Lower lobe of right lung (tissue), 2 donors: ENCODE data around the gene GPRC5D. TPM values are rescaled to one million over a fixed set of nuclear protein-coding genes. Genes with fewer than 3 reads are reported as not detected.
A peak's percentile ranks its signal among the peaks of the same experiment; 100 is the strongest.

ENCODE experiments used
- ATAC-seq, 2 donors: fragments of 200-7000 bp; cut with Tn5 transposase; one replicate each; pipeline ENCODE4 v1.9.1; 2020 to 2022; ENCODE audit warnings: mild to moderate bottlenecking in 2 of 2, moderate library complexity in 2 of 2
- DNase-seq: peaks from one replicate; pipeline ENCODE4 v3.0.0-alpha.2; 2020
- H3K27ac ChIP-seq: fragments of 200-600 bp; one replicate; pipeline ENCODE4 v1.8.0; 2022
- H3K27me3 ChIP-seq: fragments of 200-600 bp; one replicate; pipeline ENCODE4 v1.8.0; 2022; ENCODE audit warnings: low read depth
- H3K36me3 ChIP-seq: fragments of 200-600 bp; one replicate; pipeline ENCODE4 v1.8.0; 2022; ENCODE audit warnings: mild to moderate bottlenecking
- H3K4me1 ChIP-seq: fragments of 200-600 bp; one replicate; pipeline ENCODE4 v1.8.0; 2022
- H3K4me3 ChIP-seq: fragments of 200-600 bp; one replicate; pipeline ENCODE4 v1.8.0; 2022; ENCODE audit warnings: mild to moderate bottlenecking
- H3K9me3 ChIP-seq: fragments of 200-600 bp; one replicate; pipeline ENCODE4 v1.8.0; 2022
- CTCF ChIP-seq: fragments of 200-600 bp; IDR thresholded peaks from one replicate; pipeline ENCODE4 v1.8.0; 2022; ENCODE audit warnings: antibody characterized with exemption, mild to moderate bottlenecking
- intact Hi-C: fragments of 100-400 bp; cut with DNase I; formaldehyde crosslinking; loops from one replicate; pipeline ENCODE4 v1.11.0; 2022
- total RNA-seq: library from RNA; stranded (reverse); fragmentation: NEBNext Ultra II Directional; extraction: Animal tissue kit (Norgen Biotek cat#: 25700); gene quantifications from one replicate; pipeline ENCODE4 v1.2.1, GENCODE V29; 2021
- donor health status: DM: no; HTN: yes; CAD: no; lungs with severe emphysema.

GPRC5D gene
- total RNA-seq, 1 donor from 2014 or later, result not detected

DNA sequence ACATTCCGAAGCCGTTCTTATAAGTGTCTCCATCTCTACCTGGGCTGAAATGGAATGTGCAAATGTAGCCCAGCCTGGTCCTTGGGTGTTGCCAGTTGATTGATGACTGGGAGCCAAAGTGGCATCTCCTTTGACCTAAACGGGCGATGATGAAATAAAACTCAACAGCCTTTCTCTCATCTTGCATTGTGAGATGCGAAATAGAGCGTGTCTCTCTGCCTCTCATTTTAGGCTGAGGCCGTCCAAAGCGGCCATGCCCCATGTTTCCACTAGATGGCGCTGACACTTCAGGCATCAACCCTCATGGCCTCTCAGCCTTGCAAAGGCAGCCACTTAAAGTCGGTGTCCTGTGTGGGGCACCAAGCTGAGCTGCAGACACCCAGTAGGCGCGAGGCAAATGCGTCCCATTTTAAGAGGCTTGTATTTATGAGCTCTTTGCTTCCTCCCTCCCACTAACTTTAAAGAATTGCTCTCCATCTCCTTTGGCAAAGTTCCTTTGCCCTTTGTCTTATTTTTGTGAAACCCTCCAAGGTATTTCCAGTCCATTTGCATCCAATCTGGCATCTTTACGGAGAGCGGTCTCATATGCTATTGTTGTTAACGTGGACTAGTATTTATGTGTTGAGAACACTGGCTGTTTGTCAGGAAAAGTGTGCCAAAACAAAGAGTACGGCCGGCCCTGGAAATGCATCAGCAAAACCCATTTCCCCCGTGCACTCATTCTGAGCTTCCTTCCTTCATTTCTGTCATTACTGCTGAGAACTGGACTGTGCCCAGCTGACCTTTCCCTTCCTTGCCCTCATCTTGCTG lies 35.6 kb downstream of the GPRC5D start:
- H3K9me3 ChIP-seq, result no peaks in the 10 kb centered on the region
- H3K27me3 ChIP-seq, result no peaks in the 10 kb centered on the region
- peak; percentile 74 to 88 for ATAC-seq
- H3K27ac ChIP-seq, result peak overlapping the region; percentile 39
- peaks cover 13% of the 10 kb centered on the region for H3K4me1 ChIP-seq
- intact Hi-C loops, result loop anchor here (10.0 kb wide), 1 partner anchor 318 kb away; no protein-coding TSS in a partner anchor
- peaks cover 20% of the 10 kb centered on the region for H3K36me3 ChIP-seq
- H3K4me3 ChIP-seq, result no peak overlapping the region
- TF ChIP-seq CTCF, result peak; percentile 98
- peak; percentile 84 for DNase-seq

GRCh38 chr12:12915656-12916055 lies 36.3 kb downstream of the GPRC5D start:
- ATAC-seq (peak in 1 of 2 donors; percentile 3), DNase-seq (no peak)
- Histone ChIP-seq H3K36me3 (peaks cover 20% of the 10 kb centered on the region), H3K4me3 (no peak overlapping the region), H3K27ac (peak overlapping the region; percentile 39), H3K4me1 (peaks cover 16% of the 10 kb centered on the region), H3K27me3 (no peaks in the 10 kb centered on the region), H3K9me3 (no peaks in the 10 kb centered on the region)
- no peak for TF ChIP-seq CTCF
- intact Hi-C loops, result loop anchor here (10.0 kb wide), 1 partner anchor 319 kb away; no protein-coding TSS in a partner anchor

DNA sequence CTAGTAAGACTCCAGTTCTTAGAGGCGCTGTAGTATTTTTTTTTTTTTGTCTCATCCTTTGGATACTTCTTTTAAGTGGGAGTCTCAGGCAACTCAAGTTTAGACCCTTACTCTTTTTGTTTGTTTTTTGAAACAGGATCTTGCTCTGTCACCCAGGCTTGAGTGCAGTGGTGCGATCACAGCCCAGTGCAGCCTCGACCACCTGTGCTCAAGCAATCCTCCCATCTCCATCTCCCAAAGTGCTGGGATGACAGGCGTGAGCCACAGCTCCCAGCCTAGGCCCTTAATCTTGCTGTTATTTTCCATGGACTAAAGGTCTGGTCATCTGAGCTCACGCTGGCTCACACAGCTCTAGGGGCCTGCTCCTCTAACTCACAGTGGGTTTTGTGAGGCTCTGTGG lies 39.3 kb downstream of the GPRC5D start:
- Histone ChIP-seq H3K27ac (no peak overlapping the region), H3K4me1 (peaks cover 34% of the 10 kb centered on the region), H3K9me3 (no peaks in the 10 kb centered on the region), H3K4me3 (no peak overlapping the region), H3K36me3 (peaks cover 31% of the 10 kb centered on the region), H3K27me3 (no peaks in the 10 kb centered on the region)
- intact Hi-C loops, result loop anchor here (10.0 kb wide), 1 partner anchor 322 kb away; no protein-coding TSS in a partner anchor
- ATAC-seq (no peak), DNase-seq (no peak)
- no peak for TF ChIP-seq CTCF

DNA sequence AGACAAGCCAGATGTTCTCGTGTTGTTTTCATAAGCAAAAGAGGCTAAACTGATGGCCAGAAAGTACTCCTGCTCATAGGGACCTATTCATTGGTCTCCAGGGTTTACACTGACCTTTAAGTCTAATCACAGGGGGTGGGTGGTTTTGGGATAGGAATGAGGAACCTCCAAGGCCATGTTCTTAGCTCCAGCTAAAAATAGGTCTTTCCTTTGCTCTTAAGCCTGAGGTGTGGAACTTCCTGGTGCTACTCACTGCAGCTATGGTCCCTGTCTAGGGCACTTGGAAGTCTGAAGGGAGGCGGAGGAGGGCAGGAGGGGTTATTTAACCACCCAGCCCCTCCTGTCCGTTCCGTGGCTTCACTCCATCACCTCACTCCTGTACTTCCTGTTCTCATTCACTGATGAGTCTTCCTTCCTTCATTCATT lies 42.0 kb downstream of the GPRC5D start:
- Histone ChIP-seq H3K9me3 (no peaks in the 10 kb centered on the region), H3K27ac (peak overlapping the region; percentile 26), H3K4me1 (peaks cover 20% of the 10 kb centered on the region), H3K4me3 (peak overlapping the region; percentile 5), H3K27me3 (no peaks in the 10 kb centered on the region), H3K36me3 (peaks cover 24% of the 10 kb centered on the region)
- ATAC-seq, result peak; percentile 48 to 64
- DNase-seq, result no peak
- TF ChIP-seq CTCF, result no peak
- intact Hi-C loops, result loop anchor here (10.0 kb wide), 1 partner anchor 325 kb away; no protein-coding TSS in a partner anchor

- no peak for TF ChIP-seq CTCF
- peaks cover 24% of the 10 kb centered on the region for H3K36me3 ChIP-seq
- peak overlapping the region; percentile 26 for H3K27ac ChIP-seq
- ATAC-seq, result no peak
- no peak for DNase-seq
- no peaks in the 10 kb centered on the region for H3K9me3 ChIP-seq
- no peaks in the 10 kb centered on the region for H3K27me3 ChIP-seq
- intact Hi-C loops, result no loop called here
- peaks cover 20% of the 10 kb centered on the region for H3K4me1 ChIP-seq
- H3K4me3 ChIP-seq, result peak overlapping the region; percentile 14
Measured at GRCh38 chr12:12909228-12909994, 42.6 kb downstream of the GPRC5D start.
